Astrocyte of the spinal cord (primary cell): ENCODE results near the gene RPS16.

Experiments used
- DNase-seq: peaks from one replicate; pipeline ENCODE4 v3.0.0; 2011; ENCODE audit warnings: low read depth, low spot score
- H3K4me3 ChIP-seq: 2 replicates; pipeline ENCODE4 v1.5.1; 2011; ENCODE audit warnings: low read depth, mild to moderate bottlenecking, low read length, moderate library complexity
- in situ Hi-C: cut with HindIII; loops from 2 replicates; pipeline ENCODE4 v1.10.0; 2017; ENCODE audit warnings: low sequenced_read_pairs
- TF ChIP-seq, protein P1 (sequence below): IDR thresholded peaks from 2 replicates; pipeline ENCODE4 v1.5.1; 2012; ENCODE audit warnings: low read depth, mild to moderate bottlenecking, low read length, inconsistent platforms

The RPS16 gene

DNA sequence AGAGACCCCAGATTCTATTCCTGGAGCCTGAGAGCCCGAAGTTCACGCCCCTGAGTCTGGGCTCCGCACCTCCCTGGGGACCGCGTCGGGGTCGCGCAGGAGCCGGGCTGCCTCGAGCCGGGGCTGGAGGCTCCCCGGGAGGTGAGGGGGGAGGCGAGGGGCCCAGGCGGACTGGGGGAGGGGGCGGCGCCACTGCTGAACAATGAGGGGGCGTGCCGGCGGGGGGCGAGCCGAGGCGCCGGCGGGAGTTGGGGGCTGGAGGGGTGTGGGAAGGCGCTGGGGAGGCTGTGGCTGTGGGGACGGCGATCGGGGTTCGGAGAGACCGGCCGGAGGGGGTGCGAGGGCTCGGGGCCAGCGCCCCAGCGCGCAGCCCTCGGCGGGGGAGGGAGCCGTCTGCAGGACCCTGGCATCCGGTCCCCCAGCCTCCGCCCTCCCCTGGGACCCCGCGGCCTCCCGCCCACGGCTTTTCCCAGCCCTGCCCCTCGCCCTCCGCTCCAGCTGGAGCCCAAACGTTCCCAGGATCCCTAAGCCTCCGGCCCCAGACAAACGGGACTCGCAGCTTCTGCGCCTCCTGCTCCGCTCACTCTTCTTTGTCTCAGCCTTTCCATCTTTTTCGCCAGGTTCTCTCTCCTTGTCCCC, 22.4 kb downstream of the RPS16 start:
- H3K4me3 ChIP-seq: peak overlapping the region; percentile 97
- in situ Hi-C loops: no loop called here
- TF ChIP-seq, protein P1, sequence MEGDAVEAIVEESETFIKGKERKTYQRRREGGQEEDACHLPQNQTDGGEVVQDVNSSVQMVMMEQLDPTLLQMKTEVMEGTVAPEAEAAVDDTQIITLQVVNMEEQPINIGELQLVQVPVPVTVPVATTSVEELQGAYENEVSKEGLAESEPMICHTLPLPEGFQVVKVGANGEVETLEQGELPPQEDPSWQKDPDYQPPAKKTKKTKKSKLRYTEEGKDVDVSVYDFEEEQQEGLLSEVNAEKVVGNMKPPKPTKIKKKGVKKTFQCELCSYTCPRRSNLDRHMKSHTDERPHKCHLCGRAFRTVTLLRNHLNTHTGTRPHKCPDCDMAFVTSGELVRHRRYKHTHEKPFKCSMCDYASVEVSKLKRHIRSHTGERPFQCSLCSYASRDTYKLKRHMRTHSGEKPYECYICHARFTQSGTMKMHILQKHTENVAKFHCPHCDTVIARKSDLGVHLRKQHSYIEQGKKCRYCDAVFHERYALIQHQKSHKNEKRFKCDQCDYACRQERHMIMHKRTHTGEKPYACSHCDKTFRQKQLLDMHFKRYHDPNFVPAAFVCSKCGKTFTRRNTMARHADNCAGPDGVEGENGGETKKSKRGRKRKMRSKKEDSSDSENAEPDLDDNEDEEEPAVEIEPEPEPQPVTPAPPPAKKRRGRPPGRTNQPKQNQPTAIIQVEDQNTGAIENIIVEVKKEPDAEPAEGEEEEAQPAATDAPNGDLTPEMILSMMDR: no peak
- peak; percentile 63 for DNase-seq

DNA sequence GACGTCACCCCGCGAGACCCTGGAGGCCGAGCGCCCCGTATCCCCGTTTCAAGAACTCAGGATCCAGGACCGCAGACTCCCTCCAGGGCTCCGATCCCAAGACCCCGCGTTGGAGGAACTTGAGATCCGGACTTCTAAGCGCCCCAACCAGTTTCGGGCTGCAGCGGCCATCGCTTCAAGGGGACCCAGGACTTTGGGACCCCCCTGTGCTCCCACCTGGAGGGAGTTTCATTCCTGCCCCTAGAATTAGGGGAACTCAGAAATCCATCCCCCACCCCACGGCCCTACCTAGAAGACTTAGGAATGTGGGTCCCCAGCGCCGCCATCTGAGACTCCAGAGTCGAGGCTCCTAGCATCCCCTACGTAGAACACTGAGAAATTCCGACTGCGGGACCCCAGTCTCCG, 22.9 kb downstream of the RPS16 start:
- in situ Hi-C loops: no loop called here
- TF ChIP-seq, protein P1: no peak
- no peak for DNase-seq
- H3K4me3 ChIP-seq: peak overlapping the region; percentile 97

DNA sequence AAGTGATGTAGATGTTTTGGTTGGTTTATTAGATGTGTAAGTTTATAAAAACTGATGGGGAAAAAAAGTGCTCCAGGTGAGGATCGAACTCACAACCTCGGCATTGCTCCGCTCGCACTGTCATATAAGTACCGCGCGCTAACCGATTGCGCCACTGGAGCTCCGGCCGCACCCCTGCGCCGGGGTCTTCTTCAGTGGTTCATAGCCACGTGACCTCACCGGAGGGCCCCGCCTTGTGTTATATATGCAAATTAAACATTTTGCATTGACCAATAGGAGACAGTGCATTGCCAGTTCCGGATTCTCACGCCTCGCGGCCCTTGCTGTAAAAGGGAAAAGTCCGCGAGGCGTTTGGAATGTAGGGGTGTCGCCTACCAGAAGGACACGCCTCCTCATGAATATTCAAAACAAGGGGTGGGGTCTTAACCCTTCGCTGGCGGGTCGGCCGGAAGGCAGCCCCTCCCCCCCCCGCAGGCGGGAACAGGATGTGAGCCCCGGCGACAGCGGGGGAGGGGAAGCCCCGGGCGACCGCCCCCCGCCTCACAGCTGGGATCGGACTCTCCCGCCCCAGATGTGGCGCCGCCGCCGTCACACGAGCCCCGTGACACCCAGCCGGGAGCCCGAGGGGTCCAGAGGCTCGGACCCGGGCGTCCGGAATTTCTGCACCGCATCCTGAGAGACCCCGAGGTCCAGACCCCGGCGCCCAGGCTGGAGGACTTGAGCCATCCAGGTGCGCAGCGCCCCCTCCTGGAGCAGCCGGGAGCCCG, 23.5 kb downstream of the RPS16 start, which contains the start of gene PLEKHG2:
Gene PLEKHG2, plus strand, starts transcription at position 570 of the 767 bp plus-strand sequence. CDS start 1,418 bp downstream, outside the sequence.
- peak; percentile 100 for DNase-seq
- TF ChIP-seq, protein P1: peak; percentile 82
- in situ Hi-C loops: no loop called here
- H3K4me3 ChIP-seq: peak within 1 kb of the TSS; percentile 97

DNA sequence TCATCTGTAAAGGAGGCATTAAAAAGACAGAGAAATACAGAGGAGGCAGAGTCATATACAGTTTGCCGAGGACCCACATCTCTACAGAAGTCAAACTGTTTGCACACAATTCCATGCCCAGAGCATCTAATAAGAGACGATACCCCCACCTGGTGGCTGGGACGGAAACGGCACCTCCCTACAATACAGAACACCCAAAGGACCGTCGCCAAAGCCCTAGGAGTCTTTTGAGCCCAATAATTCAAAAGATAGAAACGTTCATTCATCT, 24.0 kb downstream of the RPS16 start:
- DNase-seq: peak; percentile 95
- H3K4me3 ChIP-seq: peak overlapping the region; percentile 97
- TF ChIP-seq, protein P1: peak; percentile 90
- in situ Hi-C loops: no loop called here

DNA sequence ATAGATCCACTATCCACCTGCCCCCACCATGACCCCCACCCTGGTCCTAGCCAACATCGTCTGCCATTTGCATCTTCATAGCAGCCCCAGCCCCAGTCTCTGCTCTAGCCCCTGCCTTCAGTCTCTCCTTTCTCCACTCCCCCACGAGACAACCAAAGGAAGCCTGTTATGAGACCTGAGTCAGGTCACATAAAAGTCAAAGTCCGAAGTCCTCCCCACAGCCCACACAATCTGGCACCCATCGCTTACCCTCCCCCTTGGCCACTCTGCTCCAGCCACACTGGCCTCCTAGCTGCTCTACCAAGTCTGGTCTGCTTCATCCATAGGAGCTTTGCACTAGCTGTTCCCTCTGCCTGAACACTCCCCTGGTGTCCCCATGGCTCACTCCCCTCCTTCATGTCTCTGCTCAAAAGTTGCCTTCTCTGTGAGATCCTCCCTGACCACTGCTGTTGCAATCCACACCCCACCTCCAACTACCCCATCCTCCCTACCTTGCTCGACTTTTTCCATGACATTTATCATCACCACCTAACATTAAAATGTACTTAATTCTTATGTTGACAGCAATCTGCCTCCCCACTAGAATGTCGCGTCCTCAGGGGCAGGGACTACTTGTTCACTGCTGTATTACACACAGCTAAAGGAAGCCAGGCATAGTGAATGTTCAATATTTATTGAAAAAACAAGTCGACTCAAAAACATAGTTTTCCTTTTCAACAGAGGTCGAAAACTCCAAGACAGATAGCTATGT, 24.5 kb downstream of the RPS16 start:
- H3K4me3 ChIP-seq: no peak overlapping the region
- in situ Hi-C loops: no loop called here
- peak; percentile 65 for DNase-seq
- TF ChIP-seq, protein P1: no peak

DNA sequence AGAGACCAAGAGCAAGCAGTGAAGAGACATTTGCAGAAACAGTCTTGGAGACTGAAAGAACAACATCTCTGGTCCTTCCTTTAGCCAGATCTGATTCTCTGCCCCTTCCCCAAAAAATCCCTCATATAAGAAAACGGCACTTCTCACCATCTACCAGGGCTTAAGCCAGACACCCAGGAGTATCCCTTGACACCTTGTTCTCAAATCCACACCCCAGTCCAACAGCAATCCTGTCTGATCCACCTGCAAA, 25.0 kb downstream of the RPS16 start:
- H3K4me3 ChIP-seq: no peak overlapping the region
- TF ChIP-seq, protein P1: no peak
- DNase-seq: no peak
- in situ Hi-C loops: no loop called here
